GM23338 (cell line): ENCODE measurements around the gene FCER2. TPM values are rescaled to one million over a fixed set of nuclear protein-coding genes. Genes with fewer than 3 reads are reported as not detected.

Source experiments
- ATAC-seq: fragments of 200-7000 bp; cut with Tn5 transposase; 3 replicates; pipeline ENCODE4 v1.9.1; 2020
- DNase-seq: peaks from one replicate; pipeline ENCODE4 v3.0.0-alpha.2; 2015; ENCODE audit warnings: low spot score
- H2AFZ ChIP-seq: fragments of 200-600 bp; sonication (generic); 2 replicates; pipeline ENCODE4 v1.8.0; 2016; ENCODE audit warnings: antibody characterized with exemption, mild to moderate bottlenecking, moderate library complexity
- H3F3A ChIP-seq: fragments of 200-600 bp; sonication (generic); replicated peaks from 2 replicates; pipeline ENCODE4 v1.8.0; 2017; ENCODE audit warnings: antibody characterized with exemption, mixed run types, low read depth
- H3K27ac ChIP-seq: fragments of 200-600 bp; sonication (generic); 2 replicates; pipeline ENCODE4 v1.6.1; 2016; ENCODE audit warnings: low read depth
- H3K27me3 ChIP-seq: fragments of 200-600 bp; sonication (generic); 2 replicates; pipeline ENCODE4 v1.8.0; 2016; ENCODE audit warnings: mild to moderate bottlenecking, mixed run types, moderate library complexity; ENCODE audit not compliant: insufficient read depth
- H3K36me3 ChIP-seq: fragments of 200-600 bp; sonication (generic); 2 replicates; pipeline ENCODE4 v1.8.0; 2016; ENCODE audit warnings: mild to moderate bottlenecking; ENCODE audit not compliant: insufficient read depth
- H3K4me1 ChIP-seq: fragments of 200-600 bp; sonication (generic); 2 replicates; pipeline ENCODE4 v1.8.0; 2016; ENCODE audit warnings: mild to moderate bottlenecking, moderate library complexity; ENCODE audit not compliant: insufficient read depth
- H3K4me2 ChIP-seq: fragments of 200-600 bp; sonication (generic); 2 replicates; pipeline ENCODE4 v1.7.1; 2017; ENCODE audit warnings: mixed run types
- H3K4me3 ChIP-seq: fragments of 200-600 bp; sonication (generic); 2 replicates; pipeline ENCODE4 v1.6.1; 2016; ENCODE audit warnings: mixed run types
- H3K79me2 ChIP-seq: fragments of 200-600 bp; sonication (generic); replicated peaks from 2 replicates; pipeline ENCODE4 v1.8.0; 2017; ENCODE audit warnings: mild to moderate bottlenecking; ENCODE audit not compliant: insufficient read depth
- H3K9me2 ChIP-seq: fragments of 200-600 bp; sonication (generic); 2 replicates; pipeline ENCODE4 v1.8.0; 2017; ENCODE audit not compliant: insufficient read depth
- H4K20me1 ChIP-seq: fragments of 200-600 bp; sonication (generic); replicated peaks from 2 replicates; pipeline ENCODE4 v1.8.0; 2017; ENCODE audit warnings: mild to moderate bottlenecking; ENCODE audit not compliant: insufficient read depth
- H3K27ac Mint-ChIP-seq: 2 replicates; pipeline ENCODE4 v1.8.0; 2020; ENCODE audit warnings: inconsistent platforms, mild to moderate bottlenecking, moderate library complexity, mixed read lengths
- H3K27me3 Mint-ChIP-seq: 3 replicates; pipeline ENCODE4 v1.8.0; 2022; ENCODE audit warnings: low read depth, mild to moderate bottlenecking, moderate library complexity, mixed read lengths, inconsistent platforms; ENCODE audit not compliant: insufficient read depth, poor library complexity
- H3K36me3 Mint-ChIP-seq: 3 replicates; pipeline ENCODE4 v1.8.0; 2021; ENCODE audit warnings: low read depth, mild to moderate bottlenecking, inconsistent platforms, moderate library complexity, mixed read lengths
- H3K4me1 Mint-ChIP-seq: 3 replicates; pipeline ENCODE4 v1.8.0; 2020; ENCODE audit warnings: mild to moderate bottlenecking, inconsistent platforms, mixed read lengths
- H3K4me3 Mint-ChIP-seq: 3 replicates; pipeline ENCODE4 v1.8.0; 2021; ENCODE audit warnings: moderate library complexity, mild to moderate bottlenecking, inconsistent platforms, mixed read lengths
- H3K9me3 Mint-ChIP-seq: 3 replicates; pipeline ENCODE4 v1.8.0; 2020; ENCODE audit warnings: moderate library complexity, mild to moderate bottlenecking, inconsistent platforms, mixed read lengths
- CREB1 ChIP-seq: fragments of 250-450 bp; sonication (Bioruptor Pico); IDR thresholded peaks from 2 replicates; pipeline ENCODE4 v1.5.0; 2020; ENCODE audit warnings: low read depth, mild to moderate bottlenecking, moderate library complexity
- CTCF ChIP-seq, 2 experiments: fragments of 200-600 bp in 1 of 2; sonication (generic) in 1 of 2; conservative IDR thresholded peaks; 2 replicates each; pipeline versions ENCODE4 v1.5.1 to v1.6.1; 2016 to 2017; ENCODE audit warnings: antibody characterized with exemption in 2 of 2, low read depth in 2 of 2, mild to moderate bottlenecking in 2 of 2, moderate library complexity in 1 of 2
- ETS1 ChIP-seq: IDR thresholded peaks from 2 replicates; pipeline ENCODE4 v1.6.1; 2016; ENCODE audit warnings: antibody characterized with exemption
- EZH2 ChIP-seq: fragments of 200-600 bp; sonication (generic); IDR thresholded peaks from one replicate; pipeline ENCODE4 v1.8.0; 2017; ENCODE audit warnings: antibody characterized with exemption, mild to moderate bottlenecking, low read depth; ENCODE audit not compliant: unreplicated experiment
- POLR2AphosphoS5 ChIP-seq: IDR thresholded peaks from 2 replicates; pipeline ENCODE4 v1.6.1; 2016; ENCODE audit warnings: antibody characterized with exemption, low read depth
- REST ChIP-seq: IDR thresholded peaks from one replicate; pipeline ENCODE4 v1.6.1; 2018; ENCODE audit warnings: antibody characterized with exemption; ENCODE audit not compliant: unreplicated experiment
- STAT1 ChIP-seq: IDR thresholded peaks from one replicate; pipeline ENCODE4 v1.6.1; 2016; ENCODE audit warnings: antibody characterized with exemption; ENCODE audit not compliant: unreplicated experiment
- ZNF114 ChIP-seq: fragments of 250-450 bp; sonication (Bioruptor Pico); IDR thresholded peaks from 2 replicates; pipeline ENCODE4 v1.5.0; 2020; ENCODE audit warnings: mild to moderate bottlenecking, moderate library complexity
- ZNF462 ChIP-seq: fragments of 250-450 bp; sonication (Bioruptor Pico); IDR thresholded peaks from 2 replicates; pipeline ENCODE4 v1.5.0; 2020; ENCODE audit warnings: mild to moderate bottlenecking, moderate library complexity
- polyA plus RNA-seq: library from polyadenylated mRNA; unstranded; fragments of >200 nt; fragmentation: Nextera tagmentation; extraction: Ambion mirVana; gene quantifications from 2 replicates; pipeline ENCODE4 v1.2.1, GENCODE V29; 2016
- total RNA-seq: library from RNA; depleted of rRNA; stranded (reverse); fragments of >200 nt; shearing (Covaris generic); gene quantifications from 2 replicates; pipeline ENCODE4 v1.2.3, GENCODE V29; 2014

FCER2 gene
- total and polyA plus RNA-seq, 2 experiments from 2014 or later: 0.29 TPM; not detected in 1

GRCh38 chr19:7654401-7654800 is 47.5 kb downstream of the FCER2 start (continued):
- TF ChIP-seq ZNF462 (CRISPR knock-in tag) (no peak), REST (no peak)

GRCh38 chr19:7652061-7652641 is 49.8 kb downstream of the FCER2 start:
- Mint-ChIP-seq H3K27me3 (peaks cover 29% of the 10 kb centered on the region), H3K4me3 (peak overlapping the region; percentile 46; the same call in 1 of the 3 replicates), H3K9me3 (no peaks in the 10 kb centered on the region), H3K36me3 (no peaks in the 10 kb centered on the region), H3K4me1 (peaks cover 7% of the 10 kb centered on the region; the same call in 1 of the 3 replicates), H3K27ac (no peak overlapping the region)
- no peaks in the 10 kb centered on the region; the same call in 1 of the 2 replicates for H4K20me1 ChIP-seq
- H3K36me3 ChIP-seq: no peaks in the 10 kb centered on the region
- no peaks in the 10 kb centered on the region for H3K4me1 ChIP-seq
- 0 out of 2 replicates have a peak overlapping the region, but pooled peaks have one; percentile 11 for H2AFZ ChIP-seq
- H3K27me3 ChIP-seq: peaks cover 27% of the 10 kb centered on the region
- no peak overlapping the region for H3K27ac ChIP-seq
- TF ChIP-seq EZH2 (no peak), CTCF (conservative IDR thresholded peaks at IDR 0.05; ENCODE audit: low read depth in 2 of 2) (peak; percentile 85 to 99), POLR2AphosphoS5 (no peak), ETS1 (no peak), ZNF114 (CRISPR knock-in tag) (no peak), CREB1 (CRISPR knock-in tag) (peak; percentile 55; the same call in 1 of the 2 replicates), STAT1 (no peak)
- ATAC-seq (peak; percentile 91), DNase-seq (peak; percentile 88)
- no peaks in the 10 kb centered on the region for H3K9me2 ChIP-seq
- H3K4me2 ChIP-seq: peak overlapping the region; percentile 28; the same call in 1 of the 2 replicates
- no peaks in the 10 kb centered on the region for H3K79me2 ChIP-seq
- H3K4me3 ChIP-seq: peak overlapping the region; percentile 8; the same call in 1 of the 2 replicates
- H3F3A ChIP-seq: no peaks in the 10 kb centered on the region
